Loucy (cell line): ENCODE results near the gene COL6A1.

Source experiments
- EZH2phosphoT487 ChIP-seq: fragments of 200-600 bp; IDR thresholded peaks from 2 replicates; pipeline ENCODE4 v1.6.1; 2018; ENCODE audit warnings: antibody characterized with exemption, mild to moderate bottlenecking, moderate library complexity, borderline replicate concordance
- TF ChIP-seq, protein P1 (sequence below): fragments of 200-600 bp; sonication (generic); conservative IDR thresholded peaks from 2 replicates; pipeline ENCODE4 v1.5.1; 2014; ENCODE audit warnings: mild to moderate bottlenecking, antibody characterized with exemption, low read length

DNA sequence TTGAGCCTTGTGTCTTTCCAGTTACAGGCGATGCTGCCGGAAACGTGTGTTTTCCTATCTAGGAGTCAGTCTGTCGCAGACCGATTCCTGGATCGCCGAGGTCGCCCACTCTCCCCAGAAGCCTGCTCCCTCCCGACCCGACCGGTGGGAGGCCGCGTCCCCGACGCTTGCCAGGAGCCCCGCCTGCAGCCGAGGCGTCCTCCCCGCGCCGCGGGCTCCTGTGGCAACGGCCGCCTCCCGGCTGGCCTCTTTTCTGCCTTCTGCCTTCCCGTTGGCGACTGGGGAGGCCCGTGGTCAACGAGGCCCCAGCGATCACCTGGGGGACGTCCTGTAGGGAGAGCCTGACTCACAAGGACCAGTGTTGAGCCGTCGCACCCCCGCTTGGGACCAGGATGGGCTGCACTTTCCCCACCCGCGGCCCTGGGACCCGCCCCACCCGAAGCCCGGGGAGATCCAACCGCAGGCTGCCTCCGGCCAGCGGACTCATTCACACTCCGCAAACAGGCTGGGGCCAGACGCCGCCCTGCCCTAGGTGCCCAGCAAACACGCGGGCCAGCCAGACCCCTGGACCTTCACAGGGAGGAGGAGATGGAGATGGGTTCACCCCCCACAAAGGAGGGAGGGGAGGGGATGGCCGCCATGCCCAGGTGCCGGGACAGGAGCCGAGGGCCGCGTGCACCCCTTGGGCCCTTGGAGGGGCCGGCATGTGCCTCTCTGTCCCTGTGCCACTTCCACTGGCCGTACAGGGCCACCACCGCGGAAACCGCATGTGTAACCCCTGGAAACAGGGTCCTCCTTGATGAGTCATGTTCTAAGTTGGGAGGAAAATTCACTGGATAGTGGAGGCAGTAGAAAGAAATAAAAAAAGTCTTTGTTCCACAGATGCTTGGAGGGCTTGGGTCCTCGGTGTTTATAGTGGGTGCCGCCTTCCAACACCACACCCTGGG, 7.2 kb upstream of the COL6A1 start:
- TF ChIP-seq, protein P1, sequence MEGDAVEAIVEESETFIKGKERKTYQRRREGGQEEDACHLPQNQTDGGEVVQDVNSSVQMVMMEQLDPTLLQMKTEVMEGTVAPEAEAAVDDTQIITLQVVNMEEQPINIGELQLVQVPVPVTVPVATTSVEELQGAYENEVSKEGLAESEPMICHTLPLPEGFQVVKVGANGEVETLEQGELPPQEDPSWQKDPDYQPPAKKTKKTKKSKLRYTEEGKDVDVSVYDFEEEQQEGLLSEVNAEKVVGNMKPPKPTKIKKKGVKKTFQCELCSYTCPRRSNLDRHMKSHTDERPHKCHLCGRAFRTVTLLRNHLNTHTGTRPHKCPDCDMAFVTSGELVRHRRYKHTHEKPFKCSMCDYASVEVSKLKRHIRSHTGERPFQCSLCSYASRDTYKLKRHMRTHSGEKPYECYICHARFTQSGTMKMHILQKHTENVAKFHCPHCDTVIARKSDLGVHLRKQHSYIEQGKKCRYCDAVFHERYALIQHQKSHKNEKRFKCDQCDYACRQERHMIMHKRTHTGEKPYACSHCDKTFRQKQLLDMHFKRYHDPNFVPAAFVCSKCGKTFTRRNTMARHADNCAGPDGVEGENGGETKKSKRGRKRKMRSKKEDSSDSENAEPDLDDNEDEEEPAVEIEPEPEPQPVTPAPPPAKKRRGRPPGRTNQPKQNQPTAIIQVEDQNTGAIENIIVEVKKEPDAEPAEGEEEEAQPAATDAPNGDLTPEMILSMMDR, result no peak
- TF ChIP-seq EZH2phosphoT487, result no peak
